ENCODE data around the gene SP100. TPM values are rescaled to one million over a fixed set of nuclear protein-coding genes. Genes with fewer than 3 reads are reported as not detected.

Gene SP100
- total and polyA plus RNA-seq, 2 of the 13 experiments (the other 11 are each of a cell fraction or from before 2014, with no cell fraction given) = 12.6 to 16.5 TPM

GRCh38 chr2:230423851-230424458, 8.0 kb downstream of the SP100 start (continued):
- 0 out of 2 replicates have a peak, but pooled peaks have one; percentile 11 for TF ChIP-seq PHF21A (CRISPR knock-in tag; IDR thresholded peaks at IDR 0.05)
- TF ChIP-seq ZNF543 (CRISPR knock-in tag; IDR thresholded peaks at IDR 0.05) = no peak
- no peak for TF ChIP-seq ZNF12 (CRISPR knock-in tag; IDR thresholded peaks at IDR 0.05)
- TF ChIP-seq TEF (CRISPR knock-in tag; IDR thresholded peaks at IDR 0.05) = no peak
- TF ChIP-seq ZSCAN12 (CRISPR knock-in tag; IDR thresholded peaks at IDR 0.05) = no peak
- no peak for TF ChIP-seq HOXA9 (CRISPR knock-in tag; IDR thresholded peaks at IDR 0.05; ENCODE audit: borderline replicate concordance)
- TF ChIP-seq ZBTB7B (CRISPR knock-in tag; IDR thresholded peaks at IDR 0.05) = no peak
- TF ChIP-seq SKIL (CRISPR knock-in tag; IDR thresholded peaks at IDR 0.05; ENCODE audit: borderline replicate concordance) = no peak
- TF ChIP-seq JARID2 (CRISPR knock-in tag; IDR thresholded peaks at IDR 0.05; ENCODE audit: insufficient replicate concordance) = no peak
- TF ChIP-seq ZSCAN5A (CRISPR knock-in tag; IDR thresholded peaks at IDR 0.05; ENCODE audit: borderline replicate concordance) = peak; percentile 60; the same call in 1 of the 2 replicates
- TF ChIP-seq ARID3A (IDR thresholded peaks at IDR 0.05; ENCODE audit: low read depth, low read length) = peak; percentile 52; the same call in 1 of the 2 replicates
- TF ChIP-seq SNRNP70 (IDR thresholded peaks at IDR 0.05; ENCODE audit: low read depth, low read length) = no peak
- TF ChIP-seq ZBTB3 (CRISPR knock-in tag; IDR thresholded peaks at IDR 0.05; ENCODE audit: borderline replicate concordance, low read depth) = no peak
- TF ChIP-seq CENPT (CRISPR knock-in tag; IDR thresholded peaks at IDR 0.05; ENCODE audit: low read depth) = no peak
- no peak for TF ChIP-seq GLI4 (CRISPR knock-in tag; IDR thresholded peaks at IDR 0.05; ENCODE audit: borderline replicate concordance)
- TF ChIP-seq RBM39 (IDR thresholded peaks at IDR 0.05; ENCODE audit: low read depth, low read length, poor library complexity, severe bottlenecking) = no peak
- no peak for TF ChIP-seq MTF2 (CRISPR knock-in tag; IDR thresholded peaks at IDR 0.05; ENCODE audit: borderline replicate concordance)

Measured in HepG2 (cell line).